Skeletal muscle tissue (tissue), 4 donors: Measurements from ENCODE around the gene PCDHGA8. TPM values are rescaled to one million over a fixed set of nuclear protein-coding genes. Genes with fewer than 3 reads are reported as not detected.
"Not testable (repeated sequence)": the region's sequence is repeated elsewhere in the genome, so short reads cannot be mapped to it uniquely, and the experiment has no call there.

Experiments used
- H3K27ac ChIP-seq: one replicate; pipeline ENCODE4 v1.7.0; 2013; ENCODE audit warnings: mild to moderate bottlenecking, low read depth, low read length, inconsistent platforms
- H3K27me3 ChIP-seq, 3 donors: one replicate each; pipeline ENCODE4 v1.7.0; 2013; ENCODE audit warnings: low read length in 3 of 3; ENCODE audit not compliant: control insufficient read depth in 3 of 3, insufficient read depth in 3 of 3
- H3K36me3 ChIP-seq, 3 donors: one replicate each; pipeline ENCODE4 v1.7.0; 2013; ENCODE audit warnings: low read length in 3 of 3; ENCODE audit not compliant: control insufficient read depth in 3 of 3, insufficient read depth in 3 of 3
- H3K4me1 ChIP-seq, 3 donors: one replicate each; pipeline ENCODE4 v1.7.0; 2013; ENCODE audit warnings: low read length in 3 of 3, mild to moderate bottlenecking in 3 of 3; ENCODE audit not compliant: control insufficient read depth in 3 of 3, insufficient read depth in 3 of 3
- H3K4me3 ChIP-seq, 3 donors: one replicate each; pipeline ENCODE4 v1.7.0; 2013; ENCODE audit warnings: low read length in 3 of 3
- H3K9ac ChIP-seq, 3 donors: one replicate each; pipeline ENCODE4 v1.7.0; 2013; ENCODE audit warnings: low read length in 3 of 3, mild to moderate bottlenecking in 3 of 3, moderate library complexity in 2 of 3, low read depth in 1 of 3
- H3K9me3 ChIP-seq, 3 donors: one replicate each; pipeline ENCODE4 v1.7.0; 2013; ENCODE audit warnings: low read length in 3 of 3; ENCODE audit not compliant: control insufficient read depth in 3 of 3
- total RNA-seq: library from RNA; depleted of rRNA; stranded (reverse); fragments of >200 nt; gene quantifications from one replicate; pipeline ENCODE4 v1.2.3, GENCODE V29; 2014
- donor health status: Osteomylitis.

Gene PCDHGA8
- total RNA-seq, 1 donor from 2014 or later: 3.7 TPM

GRCh38 chr5:141399555-141400258, 7.3 kb downstream of the PCDHGA8 start:
- H3K4me3 ChIP-seq: peak overlapping the region; percentile 43 to 66 (median 51)
- peaks cover 10 to 30% (median 30%) of the 10 kb centered on the region in 3 donors for H3K9me3 ChIP-seq
- H3K36me3 ChIP-seq: peaks cover 0 to 6% (median 3%) of the 10 kb centered on the region in 3 donors
- no peak overlapping the region for H3K9ac ChIP-seq
- no peak overlapping the region for H3K27ac ChIP-seq
- peaks cover 0 to 7% (median 3%) of the 10 kb centered on the region in 3 donors for H3K27me3 ChIP-seq
- H3K4me1 ChIP-seq: peaks cover 0 to 27% (median 6%) of the 10 kb centered on the region in 3 donors

GRCh38 chr5:141402553-141403243, 10.3 kb downstream of the PCDHGA8 start, which contains the start of gene PCDHGA9:
TSS of gene PCDHGA9 (plus strand) at chr5:141402778. CDS start at chr5:141402953, 175 bp downstream.
- H3K27me3 ChIP-seq: peaks cover 0 to 3% (median 2%) of the 10 kb centered on the region in 3 donors
- H3K9me3 ChIP-seq: peaks cover 9 to 31% (median 29%) of the 10 kb centered on the region in 3 donors
- H3K36me3 ChIP-seq: peaks cover 0 to 8% (median 3%) of the 10 kb centered on the region in 3 donors
- peaks cover 0 to 25% (median 6%) of the 10 kb centered on the region in 3 donors for H3K4me1 ChIP-seq
- peak within 1 kb of the TSS; percentile 64 to 70 (median 65) for H3K4me3 ChIP-seq
- H3K27ac ChIP-seq: no peak within 1 kb of the TSS
- peak within 1 kb of the TSS in 1 of 3 donors; percentile 50 for H3K9ac ChIP-seq

GRCh38 chr5:141403387-141403786, 11.0 kb downstream of the PCDHGA8 start:
- Histone ChIP-seq H3K27me3 (peaks cover 0 to 3% (median 2%) of the 10 kb centered on the region in 3 donors), H3K4me3 (peak overlapping the region; percentile 52 to 65 (median 64)), H3K9ac (no peak overlapping the region), H3K36me3 (peaks cover 0 to 8% (median 3%) of the 10 kb centered on the region in 3 donors), H3K9me3 (peaks cover 9 to 34% (median 29%) of the 10 kb centered on the region in 3 donors), H3K4me1 (peaks cover 0 to 25% (median 6%) of the 10 kb centered on the region in 3 donors), H3K27ac (no peak overlapping the region)

GRCh38 chr5:141407790-141408505, 15.5 kb downstream of the PCDHGA8 start, which contains the start of gene PCDHGB6:
TSS of gene PCDHGB6 (plus strand) at chr5:141408021. CDS start at chr5:141408203, 182 bp downstream.
- Histone ChIP-seq H3K9me3 (peaks cover 3 to 30% (median 27%) of the 10 kb centered on the region in 3 donors), H3K4me1 (peaks cover 0 to 10% (median 5%) of the 10 kb centered on the region in 3 donors), H3K27ac (peak within 1 kb of the TSS; percentile 36), H3K4me3 (peak within 1 kb of the TSS; percentile 60 to 65 (median 60)), H3K36me3 (peaks cover 0 to 19% (median 4%) of the 10 kb centered on the region in 3 donors), H3K9ac (peak within 1 kb of the TSS in 2 of 3 donors; percentile 55 to 76)
- H3K27me3 ChIP-seq: not testable (repeated sequence)

- no peak overlapping the region for H3K27ac ChIP-seq
- H3K9me3 ChIP-seq: peaks cover 10 to 30% (median 17%) of the 10 kb centered on the region in 3 donors
- H3K4me3 ChIP-seq: peak overlapping the region; percentile 33 to 68 (median 44)
- peaks cover 2 to 21% (median 4%) of the 10 kb centered on the region in 3 donors for H3K36me3 ChIP-seq
- H3K27me3 ChIP-seq: peaks cover 2 to 7% (median 6%) of the 10 kb centered on the region in 3 donors
- H3K4me1 ChIP-seq: peaks cover 0 to 11% (median 6%) of the 10 kb centered on the region in 3 donors
- no peak overlapping the region for H3K9ac ChIP-seq
These were observed 17.3 kb downstream of the PCDHGA8 start for GRCh38 chr5:141409598-141410306.

GRCh38 chr5:141411575-141411974, 19.1 kb downstream of the PCDHGA8 start:
- H3K27me3 ChIP-seq: peaks cover 0 to 7% (median 6%) of the 10 kb centered on the region in 3 donors
- peaks cover 10 to 28% (median 16%) of the 10 kb centered on the region in 3 donors for H3K9me3 ChIP-seq

GRCh38 chr5:141412854-141413539, 20.6 kb downstream of the PCDHGA8 start, which contains the start of gene PCDHGA10:
TSS of gene PCDHGA10 (plus strand) at chr5:141412987. CDS start at chr5:141413176, 189 bp downstream.
- Histone ChIP-seq H3K36me3 (peaks cover 2 to 20% (median 4%) of the 10 kb centered on the region in 3 donors), H3K27ac (no peak within 1 kb of the TSS), H3K4me1 (peaks cover 0 to 13% (median 6%) of the 10 kb centered on the region in 3 donors), H3K4me3 (peak within 1 kb of the TSS; percentile 67 to 73 (median 70)), H3K27me3 (peaks cover 0 to 7% (median 6%) of the 10 kb centered on the region in 3 donors), H3K9ac (peak within 1 kb of the TSS; percentile 36 to 83 (median 43)), H3K9me3 (peaks cover 10 to 25% (median 16%) of the 10 kb centered on the region in 3 donors)

More at GRCh38 chr5:141411575-141411974, 19.1 kb downstream of the PCDHGA8 start:
- Histone ChIP-seq H3K4me3 (peak overlapping the region; percentile 23 to 41 (median 35)), H3K9ac (peak overlapping the region in 1 of 3 donors; percentile 6), H3K4me1 (peaks cover 0 to 13% (median 6%) of the 10 kb centered on the region in 3 donors), H3K27ac (no peak overlapping the region), H3K36me3 (peaks cover 2 to 20% (median 4%) of the 10 kb centered on the region in 3 donors)

- Histone ChIP-seq H3K27ac (no peak overlapping the region), H3K27me3 (peaks cover 0 to 7% (median 6%) of the 10 kb centered on the region in 3 donors), H3K9ac (peak overlapping the region in 2 of 3 donors; percentile 25 to 43), H3K4me3 (peak overlapping the region; percentile 55 to 70 (median 67)), H3K4me1 (peaks cover 0 to 19% (median 8%) of the 10 kb centered on the region in 3 donors), H3K36me3 (peaks cover 2 to 22% (median 4%) of the 10 kb centered on the region in 3 donors), H3K9me3 (peaks cover 14 to 28% (median 20%) of the 10 kb centered on the region in 3 donors)
These were observed 21.2 kb downstream of the PCDHGA8 start for GRCh38 chr5:141413540-141414069.
